Activated CD4-positive, CD25-positive, alpha-beta regulatory T cell (primary cell): Measurements from ENCODE around the gene GOSR2.
"Not testable (repeated sequence)": the region's sequence is repeated elsewhere in the genome, so short reads cannot be mapped to it uniquely, and the experiment has no call there.

Experiments
- DNase-seq, 4 experiments: peaks; one replicate each; lab custom pipeline; 2025; lab: John Stamatoyannopoulos, UW

The GOSR2 gene

DNA sequence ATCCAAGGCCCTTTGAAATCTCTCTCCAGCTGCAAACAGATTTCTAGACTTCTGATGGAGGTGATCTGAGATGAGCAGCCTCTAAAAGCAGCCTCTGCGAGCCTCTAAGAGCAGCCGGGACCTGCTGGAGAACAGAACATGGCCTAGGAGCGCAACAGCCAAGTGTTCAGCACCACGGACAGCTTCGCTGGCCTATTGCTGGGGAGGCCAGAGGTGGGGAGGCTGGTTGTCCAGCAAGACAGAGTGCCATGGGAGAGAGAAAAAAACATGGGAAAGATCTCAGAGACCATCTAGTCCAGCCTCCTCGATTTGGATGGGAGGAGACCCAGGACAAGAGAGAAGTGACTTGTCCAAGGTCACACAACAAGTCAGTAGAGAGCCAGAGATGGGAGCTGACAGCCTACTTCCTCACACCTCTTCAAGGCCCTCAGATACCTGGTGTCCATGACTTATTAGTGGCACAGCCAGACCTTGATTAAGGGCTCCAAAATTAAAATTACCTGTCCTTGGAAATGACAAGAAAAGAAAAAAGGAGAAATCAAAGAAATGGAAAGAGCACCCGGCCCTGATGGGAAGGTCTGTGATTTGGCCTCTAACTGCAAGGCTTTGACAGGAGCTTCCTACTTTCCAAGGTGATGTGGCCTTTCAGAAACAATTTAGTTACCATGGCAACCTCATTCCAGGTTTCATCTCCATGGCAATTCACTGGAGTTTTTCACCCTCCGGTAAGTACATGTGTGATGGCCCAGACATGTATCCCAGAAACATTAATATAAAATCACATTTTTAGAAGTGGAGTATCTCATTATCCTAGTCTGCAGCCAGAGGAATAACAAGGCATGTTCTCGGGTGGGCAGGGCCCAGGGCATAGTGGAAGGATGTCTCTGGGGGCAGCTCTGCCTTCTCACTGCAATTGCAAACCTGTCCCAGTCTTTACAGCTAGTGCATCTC lies 41.6 kb downstream of the GOSR2 start:
- DNase-seq = no peak

DNA sequence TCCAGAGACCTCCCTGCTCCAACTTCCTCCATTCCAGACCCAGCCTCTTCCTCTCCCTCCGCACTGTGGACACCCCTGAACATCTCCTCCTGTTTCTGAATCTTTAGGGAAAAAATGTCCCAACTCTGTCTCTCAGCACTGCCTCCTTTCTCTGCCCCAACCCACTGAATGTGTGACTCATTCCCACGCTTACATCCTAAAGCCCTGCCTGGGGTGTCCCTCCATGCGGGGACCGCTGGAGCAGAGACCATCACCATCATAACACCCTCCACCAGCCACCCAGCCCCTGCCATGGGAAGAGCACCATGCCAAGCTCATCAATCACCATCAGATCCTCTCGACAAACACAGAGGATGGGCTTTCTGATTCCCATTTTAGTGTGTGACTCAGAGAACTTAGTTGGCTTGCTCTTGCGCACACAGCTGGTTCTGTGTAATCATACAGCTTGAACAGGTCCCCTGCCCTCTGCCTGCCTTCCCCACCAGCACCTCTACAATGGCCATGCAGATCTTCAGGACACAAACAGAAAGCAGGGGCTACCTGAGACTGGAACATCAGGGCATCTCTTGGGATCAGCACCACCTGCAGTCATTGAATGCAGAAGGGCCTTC lies 45.4 kb downstream of the GOSR2 start:
- no peak for DNase-seq

DNA sequence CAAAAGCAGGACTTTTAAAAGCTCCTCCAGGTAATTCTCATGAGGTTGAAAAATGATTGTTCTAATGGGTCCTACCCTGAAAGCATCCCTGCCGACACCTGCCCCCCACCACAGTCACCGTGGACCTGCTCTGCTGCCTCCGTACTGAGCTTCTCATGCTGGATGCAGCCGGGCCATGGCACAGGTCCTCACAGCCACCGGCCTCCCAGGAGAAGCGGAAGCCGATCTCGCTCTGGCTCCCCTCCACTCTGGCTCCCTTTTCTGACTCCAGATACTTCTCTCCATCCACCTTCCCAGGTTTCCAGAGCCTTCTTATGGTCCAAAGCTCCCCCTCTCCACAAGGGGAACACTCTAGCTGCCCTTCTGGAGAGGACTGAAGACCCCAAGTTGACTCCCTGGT lies 45.9 kb downstream of the GOSR2 start:
- DNase-seq = no peak

DNA sequence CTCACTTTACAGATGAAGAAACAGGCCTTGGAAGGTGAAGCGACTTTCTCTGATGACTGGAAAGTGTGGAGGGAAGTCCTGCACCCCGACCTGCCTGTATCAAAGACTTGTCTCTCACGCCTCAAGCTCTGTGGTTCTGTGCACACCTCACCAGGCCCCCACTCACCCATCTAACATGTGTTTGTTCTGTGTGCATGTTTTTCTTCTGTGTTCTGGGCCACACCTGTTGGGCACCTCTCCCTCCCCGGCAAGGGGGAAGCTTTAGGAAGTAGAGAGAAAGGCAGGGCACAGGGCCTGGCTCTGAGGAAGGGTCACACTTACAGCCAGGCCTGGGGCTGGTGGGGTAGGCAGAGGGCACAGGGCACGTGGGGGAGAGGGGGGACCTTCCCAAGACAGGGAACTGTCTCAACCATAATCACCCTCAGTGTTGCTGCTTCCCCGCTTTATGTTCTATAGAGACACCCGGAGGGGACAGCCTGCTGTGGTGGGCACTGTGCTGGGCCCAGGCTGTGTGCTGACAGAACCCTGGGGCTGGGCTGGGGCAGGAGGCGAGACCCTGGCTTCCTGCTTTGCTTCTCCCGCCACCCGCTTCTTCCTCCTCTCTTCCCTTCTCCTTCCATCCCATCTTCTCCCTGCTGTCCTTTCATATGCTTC lies 48.8 kb downstream of the GOSR2 start:
- no peak for DNase-seq

DNA sequence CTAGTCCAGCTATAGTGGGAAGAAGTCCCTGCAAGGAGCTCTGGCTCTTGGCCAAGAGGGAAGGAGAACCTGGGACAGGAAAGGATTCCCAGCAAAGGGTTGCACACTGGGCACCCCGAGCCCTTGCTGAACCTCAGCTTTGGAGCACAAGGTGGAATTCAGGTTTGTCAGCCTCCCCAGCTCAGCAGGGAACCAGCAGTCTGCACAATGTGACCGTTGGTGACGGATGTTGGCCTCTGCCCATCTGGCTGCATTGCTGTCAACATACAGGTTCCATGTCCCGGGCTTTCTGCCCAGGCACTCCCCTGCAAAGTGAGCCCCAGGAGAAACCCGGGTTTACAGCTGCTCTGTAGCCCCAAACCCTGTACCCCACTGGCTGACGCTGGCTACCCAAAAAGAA lies 49.4 kb downstream of the GOSR2 start:
- DNase-seq = no peak

DNA sequence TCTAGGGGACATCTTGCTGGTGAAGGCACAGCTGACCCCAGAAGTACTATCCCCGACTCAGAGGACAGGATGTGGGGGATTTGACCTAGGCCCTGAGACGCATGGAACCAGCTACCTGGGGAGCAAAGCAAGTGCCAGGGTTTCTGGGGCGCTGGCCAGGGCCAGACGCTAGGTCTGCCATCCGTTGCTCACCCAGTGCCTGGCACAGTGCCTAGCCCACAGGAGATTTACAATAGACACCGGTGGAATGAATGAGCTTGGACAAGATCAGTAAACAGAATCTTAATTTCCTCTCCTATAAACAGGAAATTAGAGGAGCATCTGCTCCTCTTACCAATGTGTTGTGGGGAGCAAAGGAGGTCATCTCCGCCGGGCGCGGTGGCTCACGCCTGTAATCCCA lies 51.1 kb downstream of the GOSR2 start:
- no peak for DNase-seq

DNA sequence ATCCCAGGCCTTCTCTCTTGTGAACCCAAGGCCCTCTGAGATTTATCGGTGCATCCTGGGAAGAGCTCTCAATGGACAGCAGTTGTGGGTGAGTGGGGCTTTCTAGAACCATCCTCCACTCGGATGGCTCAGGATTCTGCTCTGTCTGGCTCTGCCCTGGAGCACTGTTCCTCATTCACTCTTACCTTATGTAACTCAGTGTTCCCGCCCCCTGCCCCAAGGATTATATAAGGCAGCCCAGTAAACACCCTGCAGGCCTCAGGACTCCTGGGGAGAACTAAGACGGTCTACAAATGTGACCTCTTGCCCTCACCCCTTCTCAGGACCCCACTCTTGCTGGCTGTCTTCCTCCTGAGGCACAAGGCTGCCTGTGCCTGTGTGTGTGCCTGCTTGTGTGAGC lies 52.3 kb downstream of the GOSR2 start:
- no peak for DNase-seq

DNA sequence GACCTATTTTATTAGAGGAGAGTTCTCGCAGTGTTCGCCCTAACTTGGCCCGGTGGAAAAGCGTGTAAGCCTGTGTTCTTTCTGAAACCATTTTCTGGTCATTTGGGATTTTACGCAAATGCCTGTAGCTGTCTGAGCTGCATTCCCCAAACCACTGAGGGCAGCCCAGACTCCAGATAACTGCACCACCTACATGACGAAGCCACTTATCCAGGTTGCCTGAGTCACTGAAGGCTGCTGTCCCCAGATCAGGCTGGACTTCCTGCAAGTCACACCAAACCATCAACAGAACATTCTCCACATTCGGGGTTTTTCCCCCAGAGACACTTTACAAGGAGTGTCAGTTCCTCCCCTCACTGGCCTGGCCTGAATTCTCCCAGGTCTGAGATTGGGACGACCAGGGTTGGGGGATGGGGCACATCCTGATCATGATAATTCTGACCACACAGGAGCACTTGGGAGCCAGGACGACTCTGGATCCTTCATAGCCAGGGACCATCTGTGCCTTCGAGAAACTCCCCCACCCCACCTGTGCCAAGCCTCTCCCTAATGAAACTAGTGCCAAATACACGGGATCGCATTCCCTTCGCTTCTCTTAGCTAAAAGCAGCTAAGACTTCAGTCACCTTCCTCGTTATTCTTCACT lies 53.8 kb downstream of the GOSR2 start:
- no peak for DNase-seq

DNA sequence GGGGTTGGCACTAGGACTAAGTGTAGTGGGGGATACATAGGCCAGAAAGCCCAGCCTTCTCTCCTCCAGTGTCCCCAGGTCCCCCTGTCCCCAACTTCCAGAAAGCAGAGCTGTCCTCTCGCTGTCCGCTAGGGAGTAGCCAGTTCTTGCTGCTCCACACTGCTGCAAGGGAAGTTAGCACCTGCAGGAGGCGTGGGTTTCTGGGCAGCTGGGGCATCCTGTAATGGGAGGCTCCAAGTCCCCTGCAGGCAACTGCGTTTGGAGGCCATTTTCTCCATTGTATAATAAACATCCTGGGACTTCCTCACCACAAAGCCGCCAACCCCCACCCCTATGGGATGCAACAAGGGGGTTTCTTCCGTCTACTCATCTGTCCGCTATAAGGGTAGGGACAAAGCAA lies 54.4 kb downstream of the GOSR2 start:
- no peak for DNase-seq

DNA sequence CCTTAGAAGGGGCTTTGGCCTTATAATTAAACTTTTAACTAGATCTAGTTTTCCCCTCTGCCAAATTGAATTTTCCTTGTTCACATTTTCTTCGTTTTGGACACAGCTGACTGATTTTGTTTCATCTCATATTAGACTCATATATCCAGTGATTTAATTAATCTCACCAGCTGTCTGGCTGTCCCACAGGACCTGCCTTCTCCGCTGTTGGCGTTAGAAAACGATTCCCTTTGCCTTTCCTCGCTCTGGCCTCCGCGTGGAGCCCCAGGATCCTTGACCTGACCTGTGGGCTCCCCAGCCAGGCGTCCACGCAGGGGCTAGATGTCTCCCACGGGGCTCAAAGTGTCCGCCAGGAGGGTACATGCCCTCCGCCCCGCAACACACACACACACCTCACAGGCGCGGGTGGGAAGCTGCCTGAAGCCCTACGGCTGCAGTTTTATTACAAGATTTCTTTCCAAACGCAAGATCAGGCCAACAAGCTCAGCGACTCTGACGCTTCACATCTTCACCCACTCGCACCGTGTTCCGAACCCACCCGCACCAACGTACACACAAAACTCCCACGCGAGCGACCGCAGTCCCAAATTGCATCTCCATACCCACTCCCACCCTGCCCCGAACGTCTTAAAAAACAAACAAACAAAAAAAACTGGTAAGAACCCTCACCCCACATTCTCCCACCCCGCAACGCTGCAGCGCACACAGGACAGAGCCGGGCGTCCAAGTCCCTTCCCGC lies 55.0 kb downstream of the GOSR2 start:
- DNase-seq = no peak

DNA sequence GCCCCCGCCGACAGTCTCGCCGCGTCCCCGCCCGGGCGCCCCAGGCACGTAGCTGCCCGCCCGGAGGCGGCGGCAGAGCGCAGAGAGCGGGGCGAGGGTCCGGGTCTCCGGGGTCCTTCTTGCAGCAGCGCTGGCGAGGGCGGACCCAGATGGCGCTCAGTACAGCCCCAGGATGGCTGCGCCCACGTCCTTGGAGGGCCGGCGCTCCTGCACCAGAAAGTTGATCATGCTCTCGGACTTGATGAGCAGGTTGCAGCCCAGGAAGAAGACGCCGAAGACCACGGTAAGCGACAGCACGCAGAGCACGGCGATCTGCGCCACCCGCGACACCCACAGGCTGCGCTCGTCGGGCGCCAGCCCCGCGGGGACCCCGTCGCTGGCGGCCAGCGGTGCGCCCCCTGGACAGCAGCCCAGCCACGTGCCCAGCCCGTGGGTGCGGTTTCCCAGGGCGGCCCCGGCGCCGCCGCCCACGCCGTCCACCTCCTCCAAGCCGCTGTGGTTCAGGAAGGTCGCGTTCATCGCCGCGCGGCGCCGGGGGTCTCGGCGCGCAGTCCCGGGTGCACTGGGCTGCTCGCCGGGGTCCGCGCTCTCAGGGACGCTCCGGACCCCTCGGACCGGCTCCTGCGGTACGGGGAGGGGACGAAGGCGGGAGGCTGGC lies 55.7 kb downstream of the GOSR2 start:
- no peak for DNase-seq

DNA sequence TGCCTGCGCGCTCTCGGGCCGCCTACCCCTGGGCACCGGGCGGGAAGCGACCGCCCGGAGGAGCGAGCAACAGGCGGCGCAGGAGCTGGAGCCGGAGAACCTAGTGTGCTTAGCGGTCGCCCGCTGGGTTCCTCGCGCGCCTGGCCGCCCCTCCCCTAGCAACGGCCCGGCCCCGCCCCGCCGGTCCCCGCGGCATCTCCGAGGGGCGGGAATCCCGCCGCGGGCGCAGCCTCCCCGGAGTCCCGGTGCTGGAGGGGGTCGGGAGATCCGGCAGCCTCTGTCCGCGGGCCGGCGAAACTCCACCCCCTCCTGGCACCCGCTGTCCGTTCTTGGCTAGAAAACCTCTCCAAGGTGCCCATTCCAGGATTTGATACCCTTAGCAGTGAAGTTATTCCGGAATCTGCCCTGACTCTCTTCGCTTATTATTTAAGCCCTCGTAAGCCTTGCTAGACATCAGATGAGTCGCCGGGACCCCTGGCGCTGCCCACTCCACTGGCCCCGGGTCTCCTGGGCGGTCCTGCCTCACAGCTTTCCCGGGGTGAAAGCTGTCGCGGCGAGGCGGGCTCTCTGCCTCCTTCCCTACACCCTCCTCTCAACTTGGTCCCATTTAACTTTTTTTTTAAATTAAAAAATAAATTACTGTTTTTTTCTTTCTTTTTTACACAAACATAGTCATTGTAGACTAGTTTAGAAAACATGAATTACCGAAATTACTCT lies 56.3 kb downstream of the GOSR2 start, which contains the start of gene RPRML:
TSS of gene RPRML (minus strand) at position 107 of the 717 bp plus-strand sequence. CDS start 246 bp downstream, outside the sequence.
- peak in 1 of 4 experiments; percentile 10 for DNase-seq

DNA sequence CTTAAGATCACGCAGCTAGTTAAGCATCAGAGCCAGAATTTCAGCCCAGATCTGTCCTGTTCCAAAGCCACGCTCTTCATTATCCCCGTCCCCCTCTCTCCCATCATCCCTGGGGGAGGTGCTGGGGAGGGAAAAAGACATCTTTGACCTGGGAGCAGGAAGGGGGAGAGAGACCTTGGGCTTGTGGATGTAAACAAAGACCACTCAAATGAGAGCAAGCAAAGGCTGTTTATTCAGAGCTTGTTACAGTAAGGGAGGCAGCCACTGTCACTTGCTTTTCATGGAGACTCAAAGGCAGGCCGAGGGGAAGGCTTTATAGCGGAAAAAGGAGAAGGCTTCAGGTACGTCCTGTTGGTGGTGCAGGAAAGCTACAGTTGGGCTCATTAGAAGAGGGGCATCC lies 59.6 kb downstream of the GOSR2 start:
- DNase-seq = no peak

DNA sequence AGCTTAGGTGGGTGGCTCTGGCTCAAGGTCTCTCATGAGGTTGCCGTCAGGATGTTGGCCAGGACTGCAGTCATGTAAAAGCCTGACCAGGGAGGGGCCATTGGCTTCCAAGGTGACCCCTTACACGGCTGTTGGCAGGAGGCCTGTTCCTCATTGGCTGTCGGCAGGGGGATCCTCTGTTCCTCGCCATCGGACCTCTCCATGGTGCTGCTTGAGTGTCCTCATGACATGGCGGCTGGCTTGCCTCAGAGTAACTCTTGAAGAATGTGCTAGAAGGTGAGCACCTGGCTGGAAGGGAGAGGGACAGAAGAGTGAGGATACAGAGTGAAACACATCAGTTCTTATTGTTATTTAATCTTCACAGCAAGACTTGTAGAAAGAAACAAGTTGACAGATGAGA lies 60.8 kb downstream of the GOSR2 start:
- DNase-seq = no peak

DNA sequence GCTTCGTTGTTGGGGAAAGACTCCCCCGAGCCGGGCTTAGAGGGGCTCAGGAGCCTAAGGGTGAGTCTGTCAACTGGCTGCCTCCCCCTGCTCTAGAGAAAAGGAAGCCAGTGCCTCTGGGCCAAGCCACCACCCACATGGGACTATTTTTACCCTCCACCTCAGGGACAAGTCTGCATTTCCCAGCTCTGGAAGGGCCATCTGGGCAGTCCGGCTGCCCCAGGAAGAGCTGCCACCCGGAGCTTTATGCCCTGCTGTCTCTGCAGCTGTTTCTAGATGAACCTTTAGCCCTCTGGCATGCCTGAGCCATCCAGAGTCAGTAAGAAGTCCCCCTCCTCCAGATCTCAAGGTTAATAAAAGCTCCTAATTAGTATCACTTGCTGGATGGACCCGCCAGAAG lies 61.4 kb downstream of the GOSR2 start:
- no peak for DNase-seq

DNA sequence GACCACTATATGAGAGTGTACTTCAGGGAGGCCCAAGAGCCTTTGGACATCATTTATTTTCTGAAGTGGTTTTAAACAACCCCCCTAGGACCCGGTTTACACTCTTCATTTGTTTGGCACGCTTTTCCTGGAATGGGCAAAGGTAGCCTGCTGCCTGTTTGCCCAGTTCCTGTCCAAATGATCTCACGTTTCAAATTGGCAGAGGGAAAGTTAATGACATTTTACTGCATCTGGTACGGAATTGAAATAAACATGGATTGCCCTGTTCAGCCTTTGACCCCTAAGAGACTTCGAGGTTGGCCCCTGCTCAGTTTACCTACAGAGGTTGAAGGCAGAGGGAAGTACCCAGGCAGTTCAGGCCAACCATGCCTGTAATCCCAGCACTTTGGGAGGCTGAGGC lies 61.9 kb downstream of the GOSR2 start:
- DNase-seq = no peak

DNA sequence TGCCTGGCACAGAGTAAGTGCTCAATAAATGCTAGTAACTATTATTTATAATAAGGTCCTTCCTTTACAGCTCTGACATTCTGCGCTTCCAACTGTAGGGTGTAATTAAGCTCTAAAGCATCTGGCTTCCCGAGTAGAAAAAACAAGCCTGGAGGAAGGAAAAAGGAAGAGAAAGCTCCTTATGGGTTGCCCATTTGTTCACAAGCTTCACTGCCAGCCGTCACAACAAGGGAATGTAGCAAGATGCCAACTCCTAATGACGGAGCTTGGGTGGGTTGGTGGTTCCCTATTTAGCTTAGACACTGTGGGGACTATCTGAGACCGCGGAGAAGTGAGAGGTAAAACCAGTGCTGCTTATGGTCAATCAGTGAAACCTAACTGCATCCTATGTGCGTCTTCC lies 63.4 kb downstream of the GOSR2 start:
- DNase-seq = no peak

DNA sequence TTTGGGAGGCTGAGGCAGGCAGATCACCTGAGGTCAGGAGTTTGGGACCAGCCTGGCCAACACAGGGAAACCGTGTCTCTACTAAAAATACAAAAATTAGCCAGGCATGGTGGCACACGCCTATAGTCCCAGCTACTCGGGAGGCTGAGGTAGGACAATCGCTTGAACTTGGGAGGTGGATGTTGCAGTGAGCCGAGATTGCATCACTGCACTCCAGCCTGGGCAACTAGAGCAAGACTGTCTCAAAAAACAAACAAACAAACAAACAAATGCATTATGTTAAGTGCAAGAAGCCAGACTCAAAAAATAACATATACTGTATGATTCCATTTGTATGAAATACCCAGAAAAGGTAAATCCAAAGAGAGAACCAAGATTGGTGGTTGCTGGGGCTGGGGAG lies 65.0 kb downstream of the GOSR2 start:
- not testable (repeated sequence) for DNase-seq

DNA sequence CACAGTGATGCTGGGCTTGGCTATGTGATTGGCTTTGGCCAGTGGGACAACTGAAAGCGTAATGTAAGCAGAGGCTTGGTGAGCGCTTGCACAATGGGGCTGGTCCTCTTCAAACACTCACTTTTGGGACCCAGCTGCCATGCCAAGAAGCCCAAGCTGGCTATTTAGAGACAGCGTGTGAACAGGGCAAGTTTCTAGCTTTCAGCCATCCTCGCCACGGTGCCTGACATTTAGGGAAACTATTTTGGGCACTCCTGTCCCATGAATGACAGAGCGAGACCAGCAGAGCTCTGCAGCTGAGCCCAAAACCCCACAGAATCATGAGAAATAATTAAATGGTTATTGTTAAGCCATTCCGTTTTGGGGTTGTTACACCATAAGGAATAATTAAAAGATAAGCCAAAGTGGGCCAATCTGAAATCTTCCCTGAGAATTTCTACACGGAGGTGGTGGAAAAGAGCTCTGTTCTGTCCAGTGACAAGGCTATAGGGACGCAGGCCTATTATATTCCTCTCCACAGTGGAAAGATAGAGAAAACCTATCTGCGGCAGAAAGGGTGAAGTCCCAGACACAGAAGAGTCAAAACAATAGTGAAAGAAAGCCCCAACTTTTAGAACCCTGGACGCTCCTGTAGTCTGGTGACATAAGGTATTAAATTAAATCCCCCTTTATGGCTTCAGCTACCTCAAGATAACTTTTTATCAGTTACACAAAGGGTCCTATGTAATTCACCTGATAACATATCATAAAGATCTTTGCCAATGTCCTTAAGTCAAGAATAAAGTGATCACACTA lies 66.9 kb downstream of the GOSR2 start:
- no peak for DNase-seq

DNA sequence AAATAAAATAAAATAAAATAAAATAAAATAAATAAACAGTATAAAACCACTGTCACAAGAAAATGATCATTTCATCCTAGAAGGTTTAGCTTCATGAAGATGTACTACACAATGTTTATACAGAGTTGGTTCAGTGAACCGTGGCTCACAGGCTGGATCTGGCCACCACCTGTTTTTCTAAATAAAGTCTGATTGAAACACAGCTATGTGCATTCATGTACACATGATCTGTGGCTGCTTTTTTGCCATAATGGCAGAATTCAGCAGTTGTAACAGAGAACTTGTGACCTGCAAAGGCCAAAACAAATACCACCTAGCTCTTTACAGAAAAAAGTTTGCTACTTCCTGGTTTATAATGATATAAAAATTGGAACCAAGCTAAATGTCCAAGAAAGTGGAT lies 68.7 kb downstream of the GOSR2 start:
- no peak for DNase-seq
